Measurements from ENCODE around the gene SPOP. TPM values are rescaled to one million over a fixed set of nuclear protein-coding genes. Genes with fewer than 3 reads are reported as not detected.
"Not testable (repeated sequence)": the region's sequence is repeated elsewhere in the genome, so short reads cannot be mapped to it uniquely, and the experiment has no call there.

SPOP gene
- polyA plus RNA-seq, 6 donors from 2014 or later = 78.4 to 131 (median 95.3) TPM

DNA sequence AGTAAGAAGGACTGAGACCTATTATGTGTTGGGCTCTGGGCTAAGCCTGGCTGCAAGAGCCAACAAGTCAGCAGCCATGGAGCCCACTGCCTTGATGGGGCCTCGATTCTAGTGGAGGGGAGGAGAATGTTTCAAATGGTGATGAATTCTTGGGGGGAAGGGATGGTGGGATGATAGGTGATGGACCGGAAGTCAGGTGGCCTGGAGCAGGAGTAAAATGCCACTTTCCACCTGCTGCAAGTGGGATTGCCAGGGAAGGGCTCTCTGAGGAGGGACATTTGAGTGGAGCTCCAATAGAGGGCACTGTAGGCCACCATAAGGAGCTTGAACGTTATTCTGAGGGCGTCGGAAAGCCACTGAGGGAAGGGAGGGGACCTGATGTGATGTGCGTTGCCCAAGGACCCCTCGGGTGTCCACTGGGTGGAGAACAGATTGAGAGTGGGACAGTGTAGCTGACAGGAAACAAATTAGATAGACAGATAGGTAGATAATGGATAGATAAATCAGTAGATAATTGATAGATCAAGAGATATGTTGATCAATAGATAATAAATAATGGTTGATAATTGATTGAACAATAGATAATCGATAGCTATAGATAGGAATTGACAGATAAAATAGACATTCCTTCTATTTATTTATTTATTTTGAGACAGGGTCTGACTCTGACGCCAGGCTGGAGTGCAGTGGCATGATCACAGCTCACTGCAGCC, 120.4 kb downstream of the SPOP start:
- Mint-ChIP-seq H3K4me3 (no peak overlapping the region), H3K27ac (peak overlapping the region in 2 of 6 donors; percentile 42 to 83), H3K4me1 (peaks cover 4 to 8% (median 6%) of the 10 kb centered on the region in 3 donors), H3K27me3 (peaks cover 5 to 21% (median 8%) of the 10 kb centered on the region in 3 donors), H3K9me3 (no peaks in the 10 kb centered on the region), H3K36me3 (no peaks in the 10 kb centered on the region)
- ATAC-seq (ENCODE audit: low read depth in 2 of 2) (peak; percentile 32 to 39), DNase-seq (no peak)

DNA sequence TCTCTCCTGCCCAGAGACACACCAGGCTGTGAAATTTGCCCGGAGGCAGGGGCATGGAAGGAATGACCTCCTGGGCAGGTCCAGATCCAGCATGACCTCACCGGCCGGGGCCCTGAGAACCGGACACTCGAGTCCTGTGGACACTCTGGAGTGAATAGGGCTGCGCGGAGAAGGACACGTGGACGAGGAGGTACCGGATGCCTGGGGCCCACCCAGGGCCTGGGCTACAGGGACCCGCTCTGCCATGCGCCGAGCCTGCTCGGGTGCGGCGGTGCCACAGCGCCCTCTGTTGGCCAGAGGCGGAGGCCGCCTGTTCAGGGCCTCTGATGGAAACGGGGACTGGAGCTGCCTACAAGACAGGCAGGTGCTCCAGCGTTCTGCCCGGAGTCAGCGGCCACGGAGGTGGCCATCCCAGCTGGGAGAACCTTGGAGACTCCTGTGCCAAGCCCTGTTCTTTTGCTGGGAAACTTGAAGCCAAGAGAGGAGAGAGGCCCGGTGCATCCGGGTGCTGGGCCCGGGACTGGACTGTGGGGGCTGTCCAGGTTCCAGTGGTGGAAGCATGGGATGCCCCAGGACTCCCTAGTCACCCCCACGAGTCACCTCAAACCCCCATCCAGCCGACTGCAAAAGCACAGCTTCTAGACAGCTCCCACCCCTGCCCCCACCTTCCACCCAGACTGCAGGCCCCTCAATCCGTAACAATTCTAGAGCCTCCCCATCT, 121.5 kb downstream of the SPOP start:
- H3K4me3 Mint-ChIP-seq = no peak overlapping the region

GRCh38 chr17:49555495-49556222, 122.2 kb downstream of the SPOP start:
- H3K36me3 Mint-ChIP-seq = no peaks in the 10 kb centered on the region
- ATAC-seq (ENCODE audit: low read depth in 2 of 2) (no peak), DNase-seq (no peak)
- no peaks in the 10 kb centered on the region for H3K9me3 Mint-ChIP-seq
- peaks cover 4 to 8% (median 6%) of the 10 kb centered on the region in 3 donors for H3K4me1 Mint-ChIP-seq
- H3K4me3 Mint-ChIP-seq = peak overlapping the region in 1 of 8 donors; percentile 44
- H3K27me3 Mint-ChIP-seq = peaks cover 5 to 15% (median 8%) of the 10 kb centered on the region in 3 donors
- H3K27ac Mint-ChIP-seq = peak overlapping the region in 2 of 6 donors; percentile 27 to 38

More for the DNA sequence above, 121.5 kb downstream of the SPOP start:
- Mint-ChIP-seq H3K27ac (no peak overlapping the region), H3K36me3 (no peaks in the 10 kb centered on the region), H3K27me3 (peaks cover 5 to 21% (median 8%) of the 10 kb centered on the region in 3 donors), H3K4me1 (peaks cover 4 to 8% (median 6%) of the 10 kb centered on the region in 3 donors), H3K9me3 (no peaks in the 10 kb centered on the region)
- DNase-seq (peak; percentile 78), ATAC-seq (ENCODE audit: low read depth in 2 of 2) (peak; percentile 97 to 99)

DNA sequence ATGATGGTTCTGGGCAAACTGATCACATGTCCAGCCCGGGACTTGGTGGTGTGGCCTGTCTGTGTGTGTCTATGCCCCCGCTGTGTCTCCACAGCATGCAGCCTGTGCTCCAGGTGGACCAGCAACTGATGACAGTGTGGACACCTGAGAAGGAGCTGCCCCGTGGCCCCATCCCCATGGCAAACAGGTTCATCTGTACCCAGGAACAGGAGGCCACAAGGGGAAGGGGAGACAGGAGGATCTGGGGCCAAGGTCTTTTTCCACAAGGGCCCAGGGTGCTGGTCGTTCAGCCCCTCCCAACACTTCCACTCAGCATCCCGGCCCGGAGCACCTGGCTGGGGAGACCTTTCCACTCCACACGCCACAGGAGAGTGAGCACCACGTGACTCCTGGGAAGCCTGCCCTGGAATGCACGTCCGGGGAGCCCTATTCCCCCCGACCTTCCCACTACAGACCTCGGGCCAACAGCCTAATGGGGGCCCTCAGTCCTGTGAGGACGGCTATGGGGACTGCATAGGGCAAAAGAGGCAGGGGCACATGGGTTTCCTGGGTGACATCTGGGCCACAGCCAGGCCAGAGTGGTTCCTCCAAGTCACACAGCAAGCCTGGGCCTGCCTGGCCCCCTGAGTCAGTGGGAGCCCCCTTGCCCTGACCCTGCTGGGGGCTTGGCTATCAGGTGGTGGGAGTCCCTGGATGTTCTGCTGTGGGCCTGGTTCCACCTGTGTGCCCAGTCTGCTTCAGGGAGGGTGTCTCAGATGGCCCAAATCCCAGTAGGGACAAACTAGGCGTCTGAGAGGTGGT, 123.0 kb downstream of the SPOP start:
- no peak overlapping the region for H3K4me3 Mint-ChIP-seq

GRCh38 chr17:49553676-49554335, 124.1 kb downstream of the SPOP start:
- no peaks in the 10 kb centered on the region for H3K36me3 Mint-ChIP-seq
- DNase-seq (no peak), ATAC-seq (ENCODE audit: low read depth in 2 of 2) (no peak)
- H3K9me3 Mint-ChIP-seq = no peaks in the 10 kb centered on the region
- no peak overlapping the region for H3K4me3 Mint-ChIP-seq
- peaks cover 5 to 17% (median 6%) of the 10 kb centered on the region in 3 donors for H3K27me3 Mint-ChIP-seq
- no peak overlapping the region for H3K27ac Mint-ChIP-seq
- H3K4me1 Mint-ChIP-seq = peaks cover 4 to 16% (median 6%) of the 10 kb centered on the region in 3 donors

More for the DNA sequence above, 123.0 kb downstream of the SPOP start:
- H3K4me1 Mint-ChIP-seq = peaks cover 4 to 8% (median 6%) of the 10 kb centered on the region in 3 donors
- peak overlapping the region in 1 of 6 donors; percentile 38 for H3K27ac Mint-ChIP-seq
- no peak for DNase-seq
- H3K36me3 Mint-ChIP-seq = no peaks in the 10 kb centered on the region
- peaks cover 5 to 11% (median 8%) of the 10 kb centered on the region in 3 donors for H3K27me3 Mint-ChIP-seq
- no peaks in the 10 kb centered on the region for H3K9me3 Mint-ChIP-seq
- no peak for ATAC-seq (ENCODE audit: low read depth in 2 of 2)

DNA sequence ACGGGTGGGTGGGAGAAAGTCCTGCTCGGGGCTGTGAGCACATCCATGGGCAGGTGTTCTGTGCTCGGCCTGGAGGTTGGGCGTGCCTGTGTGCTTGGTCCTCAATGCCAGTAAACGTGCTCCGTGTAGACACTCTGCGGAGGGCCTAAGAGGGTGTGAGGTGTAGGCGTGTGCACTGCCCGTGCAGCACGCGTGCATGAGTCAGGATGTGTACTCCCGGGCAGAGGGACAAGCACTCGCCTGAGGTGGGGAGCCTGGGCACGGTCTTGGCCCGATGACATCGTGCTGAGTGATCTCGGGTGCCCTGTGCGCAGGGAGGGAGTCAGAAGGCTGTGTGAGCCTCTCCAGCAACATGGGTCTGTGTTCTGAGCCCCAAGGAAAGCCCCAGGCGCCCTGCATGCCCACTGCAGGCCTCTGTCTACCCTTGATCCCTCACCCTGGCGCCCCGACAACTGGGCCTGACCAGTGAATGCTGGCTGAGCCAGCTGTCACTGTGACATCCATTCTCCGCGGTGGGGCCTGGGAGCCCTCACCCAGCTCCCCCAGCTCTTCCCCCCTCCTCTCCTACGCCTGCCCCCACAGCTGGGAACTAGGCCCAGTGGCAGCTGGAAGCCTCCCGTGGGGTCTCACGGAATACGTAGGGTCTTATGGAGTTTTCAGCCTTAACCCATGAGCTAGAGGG, 125.7 kb downstream of the SPOP start:
- Mint-ChIP-seq H3K27ac (no peak overlapping the region), H3K9me3 (no peaks in the 10 kb centered on the region), H3K4me3 (no peak overlapping the region), H3K27me3 (peaks cover 4 to 26% (median 11%) of the 10 kb centered on the region in 3 donors), H3K4me1 (peaks cover 4 to 12% (median 4%) of the 10 kb centered on the region in 3 donors), H3K36me3 (no peaks in the 10 kb centered on the region)
- no peak for DNase-seq
- no peak for ATAC-seq (ENCODE audit: low read depth in 2 of 2)

DNA sequence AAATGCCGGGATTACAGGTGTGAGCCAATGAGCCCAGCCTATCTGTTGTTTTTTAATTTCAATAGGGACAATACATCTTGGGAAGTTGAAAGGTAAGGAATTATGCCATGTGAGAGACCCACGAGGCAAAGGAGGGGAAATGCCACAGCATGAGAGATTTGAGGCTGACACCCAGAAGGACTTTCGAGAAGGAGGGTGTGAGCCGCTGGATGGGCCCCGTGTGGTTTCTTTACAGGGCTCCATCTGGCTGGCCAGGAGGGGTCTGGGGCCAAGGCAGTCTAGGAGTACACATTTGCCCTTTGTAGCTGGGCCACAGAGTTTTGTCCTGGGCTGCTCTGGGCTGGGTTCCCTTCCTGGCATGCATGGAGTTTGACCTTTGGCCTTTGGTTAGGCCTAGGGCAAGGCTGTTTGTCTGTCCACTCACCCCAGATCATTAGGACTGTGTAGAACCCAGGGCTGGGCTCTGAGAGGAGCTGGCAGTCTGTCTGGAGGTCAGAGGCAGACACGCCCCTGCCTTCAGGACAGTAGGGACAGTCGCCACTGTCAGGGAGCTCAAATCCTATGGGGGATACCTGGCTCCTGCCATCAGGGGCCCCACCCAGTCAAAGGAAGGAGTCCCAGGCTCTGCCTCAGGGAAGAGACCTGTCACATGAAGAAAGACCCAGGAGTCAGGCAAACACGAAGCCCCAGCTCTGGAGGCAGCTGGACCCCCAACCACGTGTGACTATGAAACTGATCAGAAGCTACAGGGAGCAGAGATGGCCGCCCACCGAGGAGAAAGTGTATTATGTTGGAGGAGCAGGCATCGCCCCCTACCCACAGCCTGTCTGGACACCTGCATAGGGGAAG, 126.5 kb downstream of the SPOP start:
- Mint-ChIP-seq H3K27ac (no peak overlapping the region), H3K36me3 (no peaks in the 10 kb centered on the region), H3K4me1 (peaks cover 3 to 12% (median 4%) of the 10 kb centered on the region in 3 donors), H3K9me3 (no peaks in the 10 kb centered on the region), H3K4me3 (no peak overlapping the region), H3K27me3 (peaks cover 4 to 32% (median 19%) of the 10 kb centered on the region in 3 donors)
- ATAC-seq (ENCODE audit: low read depth in 2 of 2) (no peak), DNase-seq (no peak)

- not testable (repeated sequence) for H3K36me3 Mint-ChIP-seq; H3K27ac Mint-ChIP-seq; ATAC-seq (ENCODE audit: low read depth in 2 of 2); H3K4me3 Mint-ChIP-seq; DNase-seq; H3K9me3 Mint-ChIP-seq
- H3K27me3 Mint-ChIP-seq = peaks cover 4 to 32% (median 20%) of the 10 kb centered on the region in 3 donors
- peaks cover 0 to 12% (median 4%) of the 10 kb centered on the region in 3 donors for H3K4me1 Mint-ChIP-seq
Measured at GRCh38 chr17:49550764-49551163, 127.1 kb downstream of the SPOP start.

DNA sequence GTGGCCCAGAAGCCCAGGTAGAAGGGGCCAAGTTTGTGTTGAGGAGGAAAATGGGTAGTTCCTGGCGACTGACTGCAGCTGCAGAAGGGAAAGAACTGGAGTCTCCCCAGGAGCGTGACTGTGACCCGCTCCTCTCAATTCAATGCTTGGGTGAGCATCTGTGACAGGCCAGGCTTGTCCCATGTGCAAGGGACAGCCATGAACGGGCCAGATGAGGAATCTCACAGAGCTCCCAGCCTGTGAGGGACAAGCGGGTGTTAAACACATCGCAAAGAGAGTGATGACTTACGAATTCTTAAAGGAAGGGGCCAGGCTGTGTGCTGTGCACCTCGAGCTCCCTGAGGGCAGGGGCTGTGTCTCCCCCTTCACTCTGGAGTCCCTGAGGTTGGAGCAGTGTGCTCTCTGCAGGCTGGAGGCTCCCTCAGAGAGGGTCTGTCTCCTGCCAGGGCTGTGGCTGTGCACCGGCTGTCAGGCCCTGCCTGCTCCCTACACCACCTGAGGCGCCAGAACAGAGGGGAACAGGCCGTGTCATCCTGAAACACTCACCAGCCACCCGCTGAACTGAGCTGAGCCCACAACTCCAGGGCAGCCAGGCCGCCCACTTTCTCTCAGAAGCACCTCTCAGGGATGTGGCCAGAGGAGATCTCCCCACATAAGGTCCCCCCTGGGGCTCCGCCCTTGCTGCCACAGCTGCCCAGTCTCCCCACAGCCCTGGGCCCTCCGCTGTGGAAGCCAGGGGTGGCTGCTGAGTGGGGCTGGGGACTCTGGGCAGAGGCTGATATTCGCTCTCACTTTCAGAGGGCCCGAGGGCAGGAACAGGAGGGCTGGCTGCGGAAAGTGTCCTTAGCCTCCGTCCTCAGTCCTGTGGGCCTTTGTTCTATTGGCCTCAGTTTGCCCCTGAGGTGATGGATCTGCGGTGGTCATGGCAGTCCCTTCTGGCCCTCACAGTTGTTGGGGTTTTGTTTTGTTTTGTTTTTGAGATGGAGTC, 127.9 kb downstream of the SPOP start:
- Mint-ChIP-seq H3K36me3 (no peaks in the 10 kb centered on the region), H3K27me3 (peaks cover 4 to 32% (median 22%) of the 10 kb centered on the region in 3 donors), H3K4me1 (peaks cover 0 to 12% (median 4%) of the 10 kb centered on the region in 3 donors), H3K4me3 (no peak overlapping the region), H3K27ac (no peak overlapping the region), H3K9me3 (no peaks in the 10 kb centered on the region)
- ATAC-seq (ENCODE audit: low read depth in 2 of 2) (no peak), DNase-seq (no peak)

DNA sequence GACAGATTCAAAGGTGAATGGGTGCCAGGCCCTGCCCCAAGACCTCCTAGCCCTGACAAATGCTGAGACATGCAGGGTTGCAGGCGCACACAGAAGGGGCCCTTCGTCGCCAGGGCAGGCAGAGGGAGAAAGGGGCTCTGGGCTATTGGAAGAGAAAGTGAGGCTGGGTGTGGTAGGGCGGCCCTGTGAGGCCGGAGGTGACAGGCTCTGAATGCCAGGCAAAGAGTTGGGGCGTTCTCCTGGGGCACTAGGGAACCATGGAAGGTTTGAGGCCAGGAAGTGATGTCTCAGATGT, 128.6 kb downstream of the SPOP start:
- no peak for ATAC-seq (ENCODE audit: low read depth in 2 of 2)
- Mint-ChIP-seq H3K36me3 (peaks cover 0 to 3% of the 10 kb centered on the region in 2 donors), H3K4me1 (peaks cover 0 to 12% (median 4%) of the 10 kb centered on the region in 3 donors), H3K9me3 (peaks cover 0 to 2% (median 0%) of the 10 kb centered on the region in 7 donors), H3K4me3 (no peak overlapping the region), H3K27me3 (peaks cover 4 to 34% (median 29%) of the 10 kb centered on the region in 3 donors), H3K27ac (peak overlapping the region in 2 of 6 donors; percentile 69 to 90)
- no peak for DNase-seq
